Vagina (tissue), 2 donors: ENCODE results near the gene AK1. TPM values are rescaled to one million over a fixed set of nuclear protein-coding genes. Genes with fewer than 3 reads are reported as not detected.
A peak's percentile ranks its signal among the peaks of the same experiment; 100 is the strongest.
"Not testable (repeated sequence)": the region's sequence is repeated elsewhere in the genome, so short reads cannot be mapped to it uniquely, and the experiment has no call there.

ENCODE experiments used
- DNase-seq, 2 donors: peaks; one replicate each; pipeline ENCODE4 v3.0.0-alpha.2; 2017; ENCODE audit errors: extremely low spot score in 2 of 2
- H3K27ac ChIP-seq: fragments of 200-600 bp; sonication (generic); one replicate; pipeline ENCODE4 v1.5.1; 2019
- H3K27me3 ChIP-seq: fragments of 200-600 bp; sonication (generic); one replicate; pipeline ENCODE4 v1.5.1; 2019
- H3K36me3 ChIP-seq, 2 donors: fragments of 200-600 bp; sonication (generic); one replicate each; pipeline ENCODE4 v1.5.1; 2017 to 2019
- H3K4me1 ChIP-seq: fragments of 200-600 bp; sonication (generic); one replicate; pipeline ENCODE4 v1.5.1; 2019
- H3K4me3 ChIP-seq, 2 donors: fragments of 200-600 bp; sonication (generic); 1 replicate in 1 of 2; 2 replicates in 1 of 2; pipeline ENCODE4 v1.5.1; 2016 to 2019
- H3K9me3 ChIP-seq: fragments of 200-600 bp; sonication (generic); one replicate; pipeline ENCODE4 v1.5.1; 2019
- CTCF ChIP-seq, 3 experiments: fragments of 450-650 bp in 2 of 3; fragments of 200-600 bp in 1 of 3; sonication (generic) in 1 of 3; IDR thresholded peaks; one replicate each; pipeline ENCODE4 v1.5.1; 2017 to 2019; ENCODE audit warnings: antibody characterized with exemption in 3 of 3, mild to moderate bottlenecking in 2 of 3, moderate library complexity in 2 of 3
- POLR2A ChIP-seq, 2 donors: fragments of 450-650 bp; IDR thresholded peaks; one replicate each; pipeline ENCODE4 v1.6.1; 2017; ENCODE audit warnings: antibody characterized with exemption in 2 of 2, mild to moderate bottlenecking in 2 of 2, moderate library complexity in 2 of 2
- POLR2AphosphoS5 ChIP-seq, 2 donors: sonication (generic); formaldehyde crosslinking; IDR thresholded peaks; one replicate each; pipeline ENCODE4 v1.9.0; 2017; ENCODE audit warnings: antibody characterized with exemption in 2 of 2, mild to moderate bottlenecking in 2 of 2, low read depth in 1 of 2; ENCODE audit not compliant: insufficient read depth in 1 of 2
- intact Hi-C: fragments of 100-400 bp; cut with DNase I; formaldehyde crosslinking; loops from one replicate; pipeline ENCODE4 v1.15.1; 2023
- total RNA-seq: library from RNA; depleted of rRNA; stranded (reverse); fragments of >200 nt; gene quantifications from one replicate; pipeline ENCODE4 v1.2.3, GENCODE V29; 2016

The AK1 gene
- total RNA-seq, 1 donor from 2014 or later: 33.4 TPM

- H3K27ac ChIP-seq: no peak overlapping the region
- peaks cover 34% of the 10 kb centered on the region for H3K4me1 ChIP-seq
- intact Hi-C loops: loop anchor here (5.0 kb wide), 1 partner anchor 134 kb away; the partner anchor contains the start of gene TOR2A
- no peaks in the 10 kb centered on the region for H3K9me3 ChIP-seq
- peaks cover 0 to 23% of the 10 kb centered on the region in 2 donors for H3K36me3 ChIP-seq
- TF ChIP-seq CTCF (IDR thresholded peaks at IDR 0.05) (no peak), POLR2AphosphoS5 (IDR thresholded peaks at IDR 0.05; ENCODE audit: insufficient read depth in 1 of 2, low read depth in 1 of 2) (no peak), POLR2A (IDR thresholded peaks at IDR 0.05) (no peak)
- DNase-seq: no peak
- no peaks in the 10 kb centered on the region for H3K27me3 ChIP-seq
- no peak overlapping the region for H3K4me3 ChIP-seq
Measured at GRCh38 chr9:127870887-127871286, 6.6 kb downstream of the AK1 start.

- intact Hi-C loops: loop anchor here (5.0 kb wide), 1 partner anchor 133 kb away; the partner anchor contains the start of gene TOR2A
- peaks cover 0 to 23% of the 10 kb centered on the region in 2 donors for H3K36me3 ChIP-seq
Measured at GRCh38 chr9:127870153-127870491, 7.4 kb downstream of the AK1 start.

GRCh38 chr9:127869310-127870152, 7.9 kb downstream of the AK1 start:
- Histone ChIP-seq H3K4me1 (peaks cover 21% of the 10 kb centered on the region), H3K36me3 (peaks cover 0 to 23% of the 10 kb centered on the region in 2 donors), H3K27ac (peak overlapping the region; percentile 53), H3K9me3 (no peaks in the 10 kb centered on the region), H3K4me3 (no peak overlapping the region), H3K27me3 (no peaks in the 10 kb centered on the region)
- intact Hi-C loops: loop anchor here (5.0 kb wide), 2 partner anchors 82 to 132 kb away; partner anchors contain the start of genes CDK9 and TOR2A
- TF ChIP-seq POLR2A (IDR thresholded peaks at IDR 0.05): peak in 1 of 2 donors; percentile 2
- TF ChIP-seq CTCF (IDR thresholded peaks at IDR 0.05): peak; percentile 73 to 96 (median 89)
- TF ChIP-seq POLR2AphosphoS5 (IDR thresholded peaks at IDR 0.05; ENCODE audit: insufficient read depth in 1 of 2, low read depth in 1 of 2): peak in 1 of 2 donors; percentile 62
- no peak for DNase-seq

More at GRCh38 chr9:127870153-127870491, 7.4 kb downstream of the AK1 start:
- Histone ChIP-seq H3K27ac (peak overlapping the region; percentile 53), H3K4me1 (peaks cover 27% of the 10 kb centered on the region)
- not testable (repeated sequence) for DNase-seq, H3K4me3 ChIP-seq, H3K9me3 ChIP-seq, H3K27me3 ChIP-seq

GRCh38 chr9:127868278-127868902, 9.1 kb downstream of the AK1 start:
- intact Hi-C loops: loop anchor here (5.0 kb wide), 1 partner anchor 81 kb away; the partner anchor contains the start of gene CDK9
- no peaks in the 10 kb centered on the region for H3K9me3 ChIP-seq
- H3K27me3 ChIP-seq: no peaks in the 10 kb centered on the region
- no peak overlapping the region for H3K27ac ChIP-seq
- TF ChIP-seq CTCF (IDR thresholded peaks at IDR 0.05) (no peak), POLR2AphosphoS5 (IDR thresholded peaks at IDR 0.05; ENCODE audit: insufficient read depth in 1 of 2, low read depth in 1 of 2) (no peak), POLR2A (IDR thresholded peaks at IDR 0.05) (no peak)
- H3K36me3 ChIP-seq: peaks cover 0 to 23% of the 10 kb centered on the region in 2 donors
- DNase-seq: no peak
- H3K4me3 ChIP-seq: no peak overlapping the region
- H3K4me1 ChIP-seq: peaks cover 9% of the 10 kb centered on the region

GRCh38 chr9:127867356-127868277, 9.9 kb downstream of the AK1 start:
- Histone ChIP-seq H3K27me3 (no peaks in the 10 kb centered on the region), H3K36me3 (peaks cover 0 to 18% of the 10 kb centered on the region in 2 donors), H3K4me1 (peaks cover 4% of the 10 kb centered on the region), H3K4me3 (no peak overlapping the region), H3K27ac (no peak overlapping the region), H3K9me3 (no peaks in the 10 kb centered on the region)
- TF ChIP-seq POLR2A (IDR thresholded peaks at IDR 0.05): no peak
- no peak for TF ChIP-seq POLR2AphosphoS5 (IDR thresholded peaks at IDR 0.05; ENCODE audit: insufficient read depth in 1 of 2, low read depth in 1 of 2)
- no peak for TF ChIP-seq CTCF (IDR thresholded peaks at IDR 0.05)
- intact Hi-C loops: loop anchor here (5.0 kb wide), 1 partner anchor 80 kb away; the partner anchor contains the start of gene CDK9
- no peak for DNase-seq
